Activated CD4-positive, alpha-beta T cell treated with anti-CD3 and anti-CD28 coated beads, Interleukin-2, Interleukin-4, amounts not matched to agents 100 ng/mL and 50 ng/mL, durations not matched to agents 16 hours and 8 hours (primary cell): Measurements from ENCODE around the gene CRADD.
"Not testable (repeated sequence)": the region's sequence is repeated elsewhere in the genome, so short reads cannot be mapped to it uniquely, and the experiment has no call there.

ENCODE experiments used
- DNase-seq: peaks from one replicate; pipeline ENCODE4 v3.0.0-alpha.2; 2020; ENCODE audit warnings: low spot score

Gene CRADD

GRCh38 chr12:93758801-93759373, 81.7 kb downstream of the CRADD start:
- no peak for DNase-seq

- DNase-seq = no peak
Measured at GRCh38 chr12:93759512-93760081, 82.4 kb downstream of the CRADD start.

DNA sequence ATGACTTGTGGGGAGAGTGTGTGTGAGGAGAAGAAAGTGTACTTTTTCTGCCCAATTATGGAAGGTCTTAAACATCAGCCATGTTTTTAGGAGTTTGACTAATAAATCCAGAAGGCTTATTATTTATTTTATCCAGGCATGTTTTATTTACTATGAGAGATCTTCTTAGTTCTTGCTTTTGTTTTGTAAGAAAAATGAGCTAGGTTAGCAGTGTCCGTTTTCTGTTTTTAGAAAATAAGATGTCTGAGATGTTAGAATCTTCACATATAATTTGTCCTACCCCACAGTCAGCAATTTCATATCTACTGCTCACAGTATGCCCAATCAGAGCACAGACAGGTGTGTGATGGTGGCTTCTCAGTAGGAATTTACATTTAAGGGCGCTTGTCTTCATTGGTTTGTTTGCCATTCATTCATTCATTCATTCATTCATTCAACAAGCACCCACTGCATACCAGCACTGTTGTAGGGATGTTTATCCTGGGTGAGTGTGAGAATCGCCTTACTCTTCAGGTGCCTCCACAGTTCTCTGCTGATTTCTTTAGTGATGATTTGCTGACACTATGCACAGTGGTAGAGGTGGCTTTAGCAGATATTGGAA, 83.2 kb downstream of the CRADD start:
- DNase-seq = no peak

DNA sequence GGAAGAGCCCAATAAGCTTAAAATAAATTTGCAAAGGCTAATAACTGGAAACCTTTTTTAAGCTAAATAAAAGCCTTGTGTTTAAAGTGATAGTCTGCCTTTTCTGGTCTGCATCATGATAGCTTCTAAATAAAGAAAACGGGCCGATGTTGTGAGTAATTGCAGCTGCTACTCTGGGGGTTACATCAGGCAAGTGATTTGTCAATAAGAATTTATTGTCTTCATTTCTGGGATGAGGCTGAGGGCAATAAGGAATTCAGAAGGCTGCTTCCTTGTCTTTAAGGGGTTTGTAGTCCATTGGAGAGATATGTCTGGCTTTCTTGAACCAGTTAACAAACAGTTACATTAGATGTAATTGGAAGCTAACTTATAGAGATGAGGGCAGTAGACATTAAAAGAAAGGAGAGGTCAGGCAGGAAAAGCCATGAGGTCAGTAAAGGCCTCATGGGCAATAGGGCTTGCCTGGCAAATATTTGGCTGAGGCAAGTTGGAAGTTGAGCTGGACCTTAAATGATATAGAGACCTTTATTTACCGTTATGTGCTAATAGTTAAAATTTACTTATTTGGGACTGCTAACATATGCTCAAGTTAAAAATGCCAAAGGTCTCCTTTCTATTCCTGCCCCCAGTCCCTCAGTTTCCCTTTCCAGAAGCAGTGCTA, 85.0 kb downstream of the CRADD start:
- no peak for DNase-seq

GRCh38 chr12:93762912-93763553, 85.9 kb downstream of the CRADD start:
- no peak for DNase-seq

DNA sequence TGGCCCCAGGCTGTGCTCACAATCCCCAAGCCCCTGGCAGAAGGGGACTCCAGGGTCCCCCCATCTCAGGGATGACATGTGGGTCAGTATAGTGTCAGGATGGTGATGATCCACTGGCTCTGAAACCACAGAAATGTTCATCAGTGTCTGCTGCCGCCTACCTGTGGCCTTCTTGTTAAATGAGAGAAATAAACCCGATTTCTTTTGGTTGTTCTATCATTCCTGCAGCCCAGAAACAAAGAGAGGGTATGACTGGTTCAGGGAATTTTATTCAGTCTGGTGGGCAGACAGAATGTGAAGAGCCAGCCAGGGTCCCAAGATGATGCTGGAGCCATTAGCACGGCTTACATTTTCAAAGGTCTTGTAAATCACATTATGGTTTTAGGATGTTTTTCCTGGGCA, 86.6 kb downstream of the CRADD start:
- DNase-seq = no peak

DNA sequence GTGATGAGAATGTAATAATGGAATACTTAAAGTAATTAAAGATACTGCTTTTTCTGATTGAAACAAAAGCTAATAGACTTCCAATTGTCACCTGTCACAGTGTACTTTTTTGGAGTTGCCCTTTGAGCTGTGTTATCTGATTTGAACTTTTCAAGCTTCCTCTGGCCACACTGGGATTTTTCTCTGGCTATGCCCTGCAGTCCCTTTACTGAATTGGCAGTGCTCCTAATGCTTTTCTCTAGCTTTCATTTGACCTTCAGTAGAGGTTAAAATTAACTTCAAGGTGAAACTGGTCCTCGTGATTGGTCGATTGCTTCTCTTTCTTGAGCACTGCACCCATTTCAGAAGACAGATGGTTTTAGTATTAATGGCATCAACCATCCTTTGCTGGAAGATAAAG, 89.2 kb downstream of the CRADD start:
- DNase-seq = no peak

- DNase-seq = peak; percentile 40
Measured at GRCh38 chr12:93766796-93767523, 89.8 kb downstream of the CRADD start.

GRCh38 chr12:93767524-93767863, 90.3 kb downstream of the CRADD start:
- no peak for DNase-seq

DNA sequence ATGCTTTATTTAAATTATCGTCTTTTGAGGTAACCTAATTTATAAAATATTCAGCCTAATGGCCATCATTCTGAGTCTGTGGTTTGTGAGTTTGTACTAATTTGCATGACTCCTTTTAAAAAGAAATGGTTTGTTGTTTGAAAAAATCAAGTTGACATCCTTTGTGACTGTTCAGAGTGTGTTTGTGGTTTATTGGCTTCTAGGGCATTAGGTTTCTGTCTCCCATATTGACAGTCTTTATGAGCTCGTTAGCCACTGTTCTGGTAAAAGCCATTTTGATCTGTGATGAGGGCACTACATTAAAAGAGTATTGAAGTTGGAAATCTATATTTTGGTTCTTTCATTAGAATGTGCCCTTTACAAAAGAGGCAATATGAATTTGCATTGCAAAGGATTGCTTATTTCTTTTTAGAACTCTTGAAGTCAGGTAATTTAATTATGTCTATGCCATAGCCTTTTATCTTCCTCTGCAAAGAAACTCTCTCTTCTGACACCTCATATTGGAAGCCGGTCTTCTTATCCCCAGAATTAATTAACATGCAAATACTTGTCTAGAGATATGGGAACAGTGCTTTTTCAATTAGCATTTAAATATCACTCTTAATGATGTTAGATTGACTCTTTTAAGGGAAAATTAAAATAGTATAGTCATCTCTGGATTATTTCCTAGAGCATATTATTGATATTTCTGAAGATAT, 95.0 kb downstream of the CRADD start:
- DNase-seq = no peak

GRCh38 chr12:93773122-93773871, 96.1 kb downstream of the CRADD start:
- no peak for DNase-seq

GRCh38 chr12:93776581-93777018, 99.4 kb downstream of the CRADD start:
- DNase-seq = no peak

DNA sequence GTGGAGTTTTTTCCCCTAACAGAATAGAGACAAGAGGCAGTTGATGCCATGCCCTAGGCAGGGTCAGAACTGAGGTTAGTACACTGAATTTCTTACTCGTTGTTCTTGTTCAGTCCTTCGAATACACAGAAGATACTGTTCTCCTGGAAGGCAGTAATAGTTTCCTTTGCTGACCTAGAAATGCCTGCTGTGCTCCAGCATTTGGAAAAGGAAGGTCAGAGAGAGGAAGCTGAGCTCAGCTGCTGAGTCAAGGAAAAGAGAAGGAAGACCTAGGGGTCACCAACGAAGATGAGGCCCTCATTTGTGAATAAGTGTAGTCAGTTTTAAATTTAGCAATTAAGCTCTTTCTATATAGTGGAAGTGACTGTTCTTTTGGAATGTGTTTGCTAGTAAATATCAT, 100.1 kb downstream of the CRADD start:
- no peak for DNase-seq

- DNase-seq = no peak
Measured at GRCh38 chr12:93778306-93778705, 101.1 kb downstream of the CRADD start.

DNA sequence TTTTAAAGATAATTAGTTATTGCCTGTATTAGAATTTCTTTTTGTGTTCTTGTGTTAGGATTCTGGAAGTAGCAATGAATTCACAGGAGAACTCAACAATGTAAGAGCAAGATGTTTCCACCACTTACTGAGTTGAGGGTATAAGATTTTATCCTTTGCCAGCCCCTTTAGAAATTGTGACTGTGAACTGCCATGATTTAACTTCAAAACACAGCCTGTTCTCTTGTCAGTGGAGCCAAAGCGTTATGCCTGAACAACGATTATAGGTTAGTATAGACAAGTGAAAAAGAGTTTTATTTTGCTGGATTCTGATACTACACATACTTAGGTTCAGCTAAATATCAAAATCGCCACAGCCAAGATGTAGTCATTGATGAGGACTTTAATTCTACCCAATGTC, 101.6 kb downstream of the CRADD start:
- no peak for DNase-seq

DNA sequence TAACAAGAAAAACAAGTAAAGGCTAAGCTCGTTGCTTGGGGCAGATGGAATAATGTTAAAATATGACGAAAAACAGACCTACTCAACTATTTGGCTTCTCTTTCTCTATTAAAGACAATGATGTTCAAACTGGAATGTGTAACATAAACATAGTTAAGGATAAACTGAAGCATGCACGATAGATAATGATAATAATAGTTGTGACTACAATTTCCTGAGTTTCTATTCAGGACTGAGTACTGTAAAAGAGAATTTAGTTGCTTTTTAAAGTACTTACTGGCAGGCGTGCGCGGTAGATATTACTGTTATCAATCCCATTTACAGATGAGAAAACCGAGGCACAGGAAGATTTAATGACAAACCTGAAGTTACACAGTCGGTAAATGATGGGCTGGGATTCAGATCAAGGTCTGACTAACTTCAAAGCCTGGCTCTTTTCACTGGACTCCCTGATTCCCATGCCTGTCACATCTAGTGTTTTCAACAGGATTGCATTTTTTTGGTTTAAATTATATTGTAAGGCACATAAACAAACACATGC, 103.0 kb downstream of the CRADD start:
- DNase-seq = no peak

- not testable (repeated sequence) for DNase-seq
Measured at GRCh38 chr12:93780886-93781285, 103.7 kb downstream of the CRADD start.

DNA sequence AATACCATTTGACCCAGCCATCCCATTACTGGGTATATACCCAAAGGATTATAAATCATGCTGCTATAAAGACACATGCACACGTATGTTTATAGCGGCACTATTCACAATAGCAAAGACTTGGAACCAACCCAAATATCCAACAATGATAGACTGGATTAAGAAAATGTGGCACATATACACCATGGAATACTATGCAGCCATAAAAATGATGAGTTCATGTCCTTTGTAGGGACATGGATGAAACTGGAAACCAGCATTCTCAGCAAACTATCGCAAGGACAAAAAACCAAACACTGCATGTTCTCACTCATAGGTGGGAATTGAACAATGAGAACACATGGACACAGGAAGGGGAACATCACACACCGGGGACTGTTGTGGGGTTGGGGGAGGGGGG, 104.8 kb downstream of the CRADD start:
- DNase-seq = not testable (repeated sequence)

GRCh38 chr12:93782853-93783252, 105.7 kb downstream of the CRADD start:
- no peak for DNase-seq

- peak; percentile 40 for DNase-seq
Measured at GRCh38 chr12:93783832-93784231, 106.7 kb downstream of the CRADD start.
